Measurements from ENCODE around the gene DAPK1. TPM values are rescaled to one million over a fixed set of nuclear protein-coding genes. Genes with fewer than 3 reads are reported as not detected.
A peak's percentile ranks its signal among the peaks of the same experiment; 100 is the strongest.
"Not testable (repeated sequence)": the region's sequence is repeated elsewhere in the genome, so short reads cannot be mapped to it uniquely, and the experiment has no call there.

DAPK1 gene
- total RNA-seq, 1 donor from 2014 or later: 179 TPM

DNA sequence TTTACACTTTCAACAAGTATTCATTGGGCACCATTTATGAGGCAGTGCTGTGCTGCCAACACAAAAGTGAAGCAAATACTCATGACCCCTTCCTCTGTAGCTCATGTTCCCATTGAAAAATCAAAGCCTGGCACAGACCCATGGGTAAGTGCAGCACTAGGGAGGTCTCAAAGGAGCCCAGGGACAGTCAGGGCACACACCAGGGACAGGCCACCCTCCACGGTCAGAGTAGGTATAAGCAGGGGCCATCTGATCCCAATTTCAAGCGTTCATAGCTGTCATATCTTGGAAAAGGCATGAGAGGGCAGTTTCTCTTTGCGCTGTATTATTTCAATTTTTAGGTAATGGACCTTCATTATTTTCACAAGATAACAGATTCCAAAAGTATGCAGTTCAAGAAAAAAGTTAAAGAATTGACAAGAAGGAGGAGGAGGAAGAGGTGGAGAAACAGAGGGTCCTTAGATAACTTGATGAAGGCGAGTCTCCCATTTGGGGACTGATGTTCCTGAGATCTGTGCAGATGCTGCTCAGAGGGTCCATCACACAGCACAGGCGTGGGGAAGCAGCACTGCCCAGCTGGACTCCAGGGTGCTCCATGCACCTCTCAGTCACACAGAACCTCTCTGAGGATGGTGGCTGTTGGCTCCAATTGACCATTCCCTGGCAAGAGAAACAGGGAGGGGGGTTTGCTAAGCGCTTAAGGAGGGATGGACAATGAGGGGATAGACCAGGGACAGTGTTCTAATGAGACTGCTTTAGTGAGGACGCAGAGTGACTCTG lies 235.8 kb downstream of the DAPK1 start:
- no peak for DNase-seq (ENCODE audit: low spot score)

DNA sequence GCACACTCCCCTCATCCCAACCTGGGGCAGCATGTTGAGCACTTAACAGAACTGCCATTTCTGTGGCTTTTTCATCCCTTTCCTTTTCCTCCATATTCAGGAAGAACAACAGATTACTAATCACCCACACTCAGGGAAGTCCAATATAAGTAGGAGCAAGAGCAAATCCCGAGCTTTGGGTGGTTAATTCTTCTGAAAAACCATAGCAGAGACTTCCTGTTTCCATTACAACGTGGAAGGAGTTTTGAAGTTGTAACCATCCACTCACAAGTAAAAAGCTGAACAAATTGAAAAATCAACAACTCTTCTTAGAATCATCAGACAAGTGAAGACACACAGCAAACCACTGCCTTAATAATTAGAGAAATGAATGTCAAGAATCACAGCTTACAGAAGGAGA lies 236.4 kb downstream of the DAPK1 start:
- DNase-seq (ENCODE audit: low spot score): no peak

DNA sequence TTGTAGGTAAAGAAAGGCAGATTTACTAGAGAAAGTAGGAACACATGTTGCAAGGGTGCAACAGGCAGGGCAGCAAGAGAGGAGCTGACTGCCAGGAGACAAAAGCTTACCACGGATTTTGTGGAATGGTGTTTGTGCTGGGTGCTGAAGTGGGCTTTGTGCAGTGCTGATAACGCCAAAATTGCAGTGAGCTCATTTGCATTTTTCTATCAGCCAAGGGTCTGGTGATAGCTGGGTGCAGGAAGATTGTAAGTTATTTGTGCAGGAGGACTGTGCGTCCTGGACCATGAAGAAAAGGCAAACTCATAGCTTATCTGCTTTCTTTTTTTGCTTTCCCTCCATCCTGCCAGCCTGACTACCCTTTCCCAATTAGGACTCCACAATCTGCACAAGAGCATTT lies 241.9 kb downstream of the DAPK1 start:
- DNase-seq (ENCODE audit: low spot score): no peak

DNA sequence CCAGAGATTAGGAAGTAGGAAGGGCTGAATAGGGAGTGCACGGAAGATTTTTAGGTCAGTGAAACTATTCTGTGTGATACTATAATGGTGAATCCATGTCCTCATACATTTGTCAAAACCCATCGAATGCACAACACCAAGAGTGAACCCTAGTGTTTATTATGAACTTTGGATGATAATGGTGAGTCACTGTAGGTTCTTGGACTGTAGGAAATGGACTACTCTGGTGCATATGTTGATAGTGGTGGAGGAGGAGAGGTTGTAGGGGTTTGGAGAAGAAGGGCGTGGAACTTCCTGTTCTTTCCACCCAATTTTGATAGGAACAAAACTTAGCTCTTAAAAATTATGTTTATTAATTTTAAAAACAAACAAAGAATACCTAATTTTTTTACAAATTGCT lies 242.5 kb downstream of the DAPK1 start:
- DNase-seq (ENCODE audit: low spot score): no peak

DNA sequence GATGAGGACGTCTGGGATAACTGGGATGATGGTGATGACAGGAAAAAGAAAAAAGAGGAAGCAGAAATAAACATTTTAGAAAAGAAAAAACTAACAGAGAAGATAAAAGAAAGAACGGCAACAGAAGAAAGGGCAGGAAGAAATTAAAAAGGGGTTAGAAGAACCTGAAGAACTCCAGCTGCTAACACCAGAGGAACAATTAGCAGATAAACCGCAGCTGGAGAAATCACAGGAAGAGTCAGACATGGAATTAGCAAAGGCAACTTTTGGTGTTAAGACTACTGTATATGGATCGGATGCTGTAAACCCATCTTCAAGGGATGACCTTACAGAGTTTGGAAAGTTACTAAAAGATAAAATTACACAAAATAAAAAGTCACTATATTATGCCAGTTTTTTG lies 243.7 kb downstream of the DAPK1 start:
- DNase-seq (ENCODE audit: low spot score): no peak

DNA sequence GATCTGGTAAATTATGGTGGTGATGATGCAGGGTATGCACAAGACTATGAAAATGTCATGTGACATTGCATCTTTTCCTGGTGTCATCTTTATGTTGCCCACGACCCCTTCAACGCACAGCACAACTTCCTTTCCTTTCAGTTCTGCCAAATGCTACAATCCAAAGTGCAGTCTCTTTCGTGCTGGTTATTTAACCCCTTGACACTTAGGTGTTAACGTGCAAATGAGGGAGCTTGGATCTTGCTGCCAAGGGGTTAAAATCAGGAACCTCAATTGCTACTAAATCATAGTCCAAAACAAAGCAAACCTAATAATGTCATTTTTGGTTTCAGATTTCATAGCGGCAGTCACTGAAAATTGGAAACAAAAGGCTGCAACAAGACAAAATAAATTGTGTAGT lies 244.2 kb downstream of the DAPK1 start:
- DNase-seq (ENCODE audit: low spot score): no peak

DNA sequence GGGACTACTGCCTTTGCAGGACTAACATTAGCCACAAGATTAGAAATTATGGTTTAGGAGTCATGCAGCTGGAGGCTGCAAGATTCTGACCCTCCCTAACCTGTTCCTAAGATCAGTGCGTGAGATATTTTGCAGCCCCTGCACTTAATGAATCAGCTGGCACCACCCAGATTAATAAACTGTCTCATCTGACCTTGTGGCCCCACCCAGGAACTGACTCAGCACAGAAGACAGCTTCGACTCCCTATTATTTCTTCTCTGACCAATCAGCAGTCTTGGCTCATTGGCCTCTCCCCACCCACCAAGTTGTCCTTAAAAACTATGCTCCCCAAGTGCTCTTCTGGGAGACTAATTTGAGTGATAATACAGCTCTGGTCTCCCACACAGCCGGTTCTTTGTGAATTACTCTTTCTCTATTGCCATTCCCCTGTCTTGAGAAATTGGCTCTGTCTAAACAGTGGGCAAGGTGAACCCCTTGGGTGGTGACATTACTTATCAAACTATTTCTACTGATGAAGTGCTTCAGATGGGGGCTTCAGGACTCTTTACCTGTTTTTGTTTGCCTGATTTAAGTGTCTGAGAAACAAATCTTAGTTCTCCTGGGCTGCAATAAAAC lies 245.3 kb downstream of the DAPK1 start:
- DNase-seq (ENCODE audit: low spot score): no peak

DNA sequence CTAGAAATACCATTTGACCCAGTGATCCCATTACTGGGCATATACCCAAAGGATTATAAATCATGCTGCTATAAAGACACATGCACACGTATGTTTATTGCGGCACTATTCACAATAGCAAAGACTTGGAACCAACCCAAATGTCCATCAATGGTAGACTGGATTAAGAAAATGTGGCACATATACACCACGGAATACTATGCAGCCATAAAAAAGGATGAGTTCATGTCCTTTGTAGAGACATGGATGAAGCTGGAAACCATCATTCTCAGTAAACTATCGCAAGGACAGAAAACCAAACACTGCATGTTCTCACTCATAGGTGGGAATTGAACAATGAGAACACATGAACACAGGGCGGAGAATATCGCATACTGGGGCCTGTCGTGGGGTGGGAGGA lies 246.6 kb downstream of the DAPK1 start:
- not testable (repeated sequence) for DNase-seq (ENCODE audit: low spot score)

DNA sequence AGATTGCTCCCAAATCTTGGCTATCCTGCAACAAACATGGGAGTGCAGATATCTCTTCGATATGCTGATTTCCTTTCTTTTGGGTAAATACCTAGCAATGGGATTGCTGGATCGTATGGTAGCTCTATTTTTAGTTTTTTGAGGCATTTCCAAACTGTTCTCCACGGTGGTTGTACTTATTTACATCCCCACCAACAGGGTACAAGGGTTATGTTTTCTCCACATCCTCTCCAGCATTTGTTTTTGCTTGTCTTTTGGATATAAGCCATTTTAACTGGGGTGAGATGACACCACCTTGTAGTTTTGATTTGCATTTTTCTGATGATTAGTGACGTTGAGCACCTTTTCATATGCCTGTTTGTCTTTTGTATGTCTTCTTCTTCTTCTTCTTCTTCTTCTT lies 248.5 kb downstream of the DAPK1 start:
- DNase-seq (ENCODE audit: low spot score): no peak

DNA sequence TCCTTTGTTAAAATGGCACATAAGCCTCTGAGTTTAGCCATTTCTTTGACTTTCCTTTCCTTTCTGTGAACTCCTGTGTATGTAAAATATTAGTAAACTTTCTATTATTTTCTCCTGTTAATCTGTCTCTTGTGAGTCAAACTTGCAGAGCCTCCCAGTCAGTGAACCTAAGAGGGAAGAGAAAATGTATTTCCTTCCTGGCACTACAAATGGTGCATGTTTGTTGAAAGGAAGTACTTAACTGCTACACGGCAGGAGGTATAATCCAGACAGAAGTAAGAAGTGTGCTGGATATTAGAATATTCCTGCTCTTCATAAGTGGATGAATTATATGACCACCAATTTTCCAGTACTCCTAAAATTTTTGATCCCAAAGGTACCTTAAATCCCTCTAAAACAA lies 251.2 kb downstream of the DAPK1 start:
- no peak for DNase-seq (ENCODE audit: low spot score)

DNA sequence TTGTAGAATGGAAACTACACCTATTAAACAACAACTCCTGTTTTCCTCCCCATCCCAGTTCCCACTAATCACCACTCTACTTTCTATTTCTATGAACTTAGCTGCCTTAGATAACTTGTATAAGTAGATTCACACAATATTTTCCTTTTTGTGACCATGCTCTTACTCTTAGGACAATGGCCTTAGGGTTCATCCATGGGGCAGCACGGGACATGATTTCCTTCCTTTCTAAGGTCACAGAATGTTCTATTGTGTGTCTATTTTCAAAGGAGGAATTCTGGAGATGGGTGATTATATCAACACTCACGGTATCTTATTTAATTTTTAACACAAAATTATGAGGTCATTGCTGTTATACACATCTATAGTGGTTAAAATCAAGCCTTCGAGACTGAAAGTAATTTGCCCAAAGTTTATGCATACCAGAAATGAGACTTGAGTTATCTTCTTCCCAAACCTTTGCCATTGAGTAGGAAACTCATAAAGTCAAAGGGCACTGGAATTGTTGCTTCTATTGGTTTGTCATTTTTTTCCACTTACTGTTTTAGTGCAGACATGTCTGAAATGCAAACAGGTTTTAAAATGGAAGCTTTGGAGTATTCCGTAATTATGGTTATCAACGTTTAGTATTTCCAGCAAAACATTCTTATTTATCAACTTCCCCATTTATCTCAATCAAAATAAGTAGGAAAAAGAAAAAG lies 251.8 kb downstream of the DAPK1 start:
- no peak for DNase-seq (ENCODE audit: low spot score)

DNA sequence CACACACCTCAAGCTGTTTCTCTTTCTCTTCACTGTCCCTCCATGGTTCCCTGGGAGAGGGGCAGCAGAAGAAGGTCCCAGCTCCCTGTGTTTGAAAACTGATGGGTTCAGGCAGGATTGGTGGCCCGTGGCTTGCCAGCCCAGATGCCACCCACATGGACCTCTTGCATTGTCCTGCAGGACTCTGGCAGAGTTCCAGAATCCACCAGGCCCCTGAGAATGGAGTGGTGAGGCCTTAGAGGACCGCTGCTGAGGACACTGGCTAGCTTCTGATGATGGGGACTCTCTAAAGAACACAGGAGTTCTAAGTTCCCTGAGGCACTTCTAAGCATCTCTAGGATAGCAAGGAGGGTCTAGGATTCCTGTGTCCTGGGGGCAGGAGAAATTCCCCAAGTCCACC lies 253.1 kb downstream of the DAPK1 start:
- DNase-seq (ENCODE audit: low spot score): no peak

DNA sequence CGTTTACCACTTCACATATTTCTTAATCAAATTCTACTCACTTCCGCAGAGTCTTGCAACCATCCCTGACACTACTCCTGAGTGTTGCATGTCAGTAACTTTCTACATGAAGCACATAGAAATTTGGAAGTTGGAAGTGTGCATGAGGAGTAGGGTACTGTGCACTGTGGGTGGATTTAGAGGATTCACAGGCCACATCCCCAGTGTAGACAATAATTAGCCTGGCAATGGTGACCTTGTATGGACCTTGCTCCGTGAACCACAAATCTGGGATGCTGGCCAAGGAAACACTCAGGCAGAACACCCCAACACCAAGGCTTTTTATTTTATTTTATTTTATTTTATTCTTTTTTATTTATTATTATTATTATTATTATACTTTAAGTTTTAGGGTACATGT lies 253.8 kb downstream of the DAPK1 start:
- peak; percentile 57 for DNase-seq (ENCODE audit: low spot score)

DNA sequence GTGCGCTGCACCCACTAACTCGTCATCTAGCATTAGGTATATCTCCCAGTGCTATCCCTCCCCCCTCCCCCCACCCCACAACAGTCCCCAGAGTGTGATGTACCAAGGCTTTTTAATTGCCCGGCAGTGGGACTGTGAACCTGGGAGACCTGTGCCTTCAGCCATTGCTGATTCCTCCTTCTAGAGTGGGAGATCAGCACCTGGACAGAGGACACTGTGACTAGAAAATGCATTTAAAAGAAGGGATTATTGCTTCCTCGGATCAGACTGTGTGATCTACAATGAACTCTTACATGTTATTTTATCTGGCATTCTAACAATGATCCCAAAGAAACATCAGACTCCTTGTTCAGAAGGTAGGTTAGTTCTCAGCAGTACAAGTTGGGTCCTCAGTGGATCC lies 254.2 kb downstream of the DAPK1 start:
- DNase-seq (ENCODE audit: low spot score): no peak

DNA sequence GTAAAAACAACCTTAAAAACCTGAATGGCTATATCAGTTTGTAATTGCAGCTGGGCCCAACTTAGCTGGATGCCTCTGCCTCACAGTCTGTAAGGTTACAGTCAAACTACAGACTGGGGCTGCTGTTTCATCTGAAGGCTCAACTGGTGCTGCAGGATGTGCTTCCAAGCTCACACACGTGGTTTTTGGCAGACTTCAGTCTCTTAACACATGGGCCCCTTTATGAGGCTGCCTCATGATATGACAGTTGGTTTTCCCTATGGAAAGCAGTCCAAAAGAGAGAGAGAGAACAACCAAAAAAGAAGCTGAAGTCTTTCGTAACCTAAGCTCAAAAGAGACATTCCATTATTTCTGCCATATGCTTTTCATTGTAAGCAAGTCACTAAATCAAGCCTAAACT lies 255.6 kb downstream of the DAPK1 start:
- DNase-seq (ENCODE audit: low spot score): no peak

Other genes with a start within 250 kb of the DAPK1 start
- 107 TPM for gene CTSL, start 228.3 kb downstream of the DAPK1 start, total RNA-seq